ENCODE data around the gene SLC6A9. TPM values are rescaled to one million over a fixed set of nuclear protein-coding genes. Genes with fewer than 3 reads are reported as not detected.

The SLC6A9 gene
- total and polyA plus RNA-seq, 2 of the 8 experiments (the other 6 are each of a cell fraction or from before 2014, with no cell fraction given): 20.2 to 24.2 TPM

DNA sequence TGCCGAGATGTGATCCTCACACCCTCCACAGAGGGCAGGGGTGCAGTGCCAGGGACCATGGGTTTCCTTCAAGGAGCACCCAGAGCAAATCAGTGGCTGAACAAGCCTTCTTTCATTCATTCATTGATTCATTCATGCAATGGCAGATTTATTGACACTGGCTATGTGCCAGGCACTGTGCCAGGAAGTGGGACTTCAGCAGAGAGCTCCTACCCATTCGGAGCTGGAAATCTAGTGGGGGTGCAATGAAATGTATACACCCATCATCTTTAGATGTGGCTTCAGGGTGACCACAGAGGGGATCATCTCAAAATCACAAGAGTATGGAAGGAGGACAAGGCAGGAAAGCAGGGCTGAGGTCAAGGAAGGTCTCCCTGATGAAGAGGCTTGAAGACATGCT lies 18.9 kb downstream of the SLC6A9 start (continued):
- TF ChIP-seq CHD7 (IDR thresholded peaks at IDR 0.05; ENCODE audit: insufficient replicate concordance, low read length): no peak
- no peak for TF ChIP-seq JUND (IDR thresholded peaks at IDR 0.05; ENCODE audit: low read length)
- TF ChIP-seq SRF (IDR thresholded peaks at IDR 0.05; ENCODE audit: low read depth, low read length): no peak
- no peak for TF ChIP-seq BCL11A (IDR thresholded peaks at IDR 0.05; ENCODE audit: low read depth in 2 of 2, low read length in 2 of 2)
- no peak for TF ChIP-seq FOSL1 (IDR thresholded peaks at IDR 0.05; ENCODE audit: insufficient read depth, low read depth, low read length)

All from H1 (cell line).